Caco-2 (cell line): Measurements from ENCODE around the gene MTMR10. TPM values are rescaled to one million over a fixed set of nuclear protein-coding genes. Genes with fewer than 3 reads are reported as not detected.

Source experiments
- BruUV-seq: library from RNA; stranded (reverse); fragments of 400-500 nt; replicated peaks from 2 replicates; lab custom pipeline; 2021; lab: Mats Ljungman, UMichigan
- CTCF ChIA-PET: fragments of 300-600 bp; sonication (Branson Sonifier 250); formaldehyde crosslinking; loops from one replicate; lab custom pipeline; 2022; ENCODE audit warnings: antibody characterized with exemption; lab: Charles Lee
- POLR2A ChIA-PET: fragments of 300-600 bp; sonication (Branson Sonifier 250); formaldehyde crosslinking; loops from one replicate; lab custom pipeline; 2022; ENCODE audit warnings: antibody characterized with exemption; lab: Charles Lee
- DNase-seq, 2 experiments: peaks; one replicate each; pipeline versions ENCODE4 v3.0.0 to v3.0.0-alpha.2; 2020 to 2022
- H3K27me3 ChIP-seq: replicated peaks from 2 replicates; pipeline ENCODE4 v1.6.0; 2011; ENCODE audit warnings: low read length; ENCODE audit not compliant: control insufficient read depth, insufficient read depth
- H3K36me3 ChIP-seq: 2 replicates; pipeline ENCODE4 v1.5.1; 2011; ENCODE audit warnings: low read length; ENCODE audit not compliant: control insufficient read depth, insufficient read depth
- H3K4me1 ChIP-seq: fragments of 250-450 bp; sonication (Bioruptor Pico); 2 replicates; pipeline ENCODE4 v1.5.1; 2020; ENCODE audit warnings: mild to moderate bottlenecking
- H3K4me3 ChIP-seq: 2 replicates; pipeline ENCODE4 v1.5.1; 2011; ENCODE audit warnings: low read depth, mild to moderate bottlenecking, control low read depth, low read length
- H3K9me3 ChIP-seq: fragments of 250-450 bp; sonication (Bioruptor Pico); 2 replicates; pipeline ENCODE4 v1.5.1; 2020; ENCODE audit warnings: mild to moderate bottlenecking, moderate library complexity
- H3K27ac Mint-ChIP-seq: one replicate; pipeline ENCODE4 v1.8.0; 2022; ENCODE audit warnings: mixed read lengths; ENCODE audit not compliant: unreplicated experiment
- H3K27me3 Mint-ChIP-seq: one replicate; pipeline ENCODE4 v1.8.0; 2022; ENCODE audit warnings: mixed read lengths; ENCODE audit not compliant: insufficient read depth, unreplicated experiment
- H3K36me3 Mint-ChIP-seq: one replicate; pipeline ENCODE4 v1.8.0; 2022; ENCODE audit warnings: mild to moderate bottlenecking, mixed read lengths; ENCODE audit not compliant: insufficient read depth, unreplicated experiment
- H3K4me1 Mint-ChIP-seq: one replicate; pipeline ENCODE4 v1.8.0; 2022; ENCODE audit warnings: low read depth, mixed read lengths; ENCODE audit not compliant: unreplicated experiment
- H3K4me3 Mint-ChIP-seq: one replicate; pipeline ENCODE4 v1.8.0; 2022; ENCODE audit warnings: mild to moderate bottlenecking, moderate library complexity, mixed read lengths; ENCODE audit not compliant: unreplicated experiment
- H3K9me3 Mint-ChIP-seq: one replicate; pipeline ENCODE4 v1.8.0; 2022; ENCODE audit warnings: mixed read lengths; ENCODE audit not compliant: unreplicated experiment
- intact Hi-C: fragments of 100-400 bp; cut with micrococcal nuclease; formaldehyde crosslinking; loops from one replicate; pipeline ENCODE4 v1.10.0; 2022; ENCODE audit not compliant: unreplicated experiment
- total RNA-seq: library from RNA; stranded (reverse); gene quantifications from 2 replicates; pipeline ENCODE4 v1.2.3, GENCODE V29; 2022
- TF ChIP-seq, protein P1 (sequence below), 2 experiments: fragments of 200-600 bp in 1 of 2; IDR thresholded peaks; 1 replicate in 1 of 2; 2 replicates in 1 of 2; pipeline versions ENCODE4 v1.5.1 to v1.8.0; 2011 to 2022; ENCODE audit warnings: antibody characterized with exemption in 1 of 2, control low read depth in 1 of 2, inconsistent platforms in 1 of 2, low read depth in 1 of 2, low read length in 1 of 2, mild to moderate bottlenecking in 1 of 2, moderate library complexity in 1 of 2; ENCODE audit not compliant: insufficient read depth in 1 of 2, severe bottlenecking in 1 of 2, unreplicated experiment in 1 of 2

MTMR10 gene
- total RNA-seq, 1 experiment from 2014 or later = 33.2 TPM

DNA sequence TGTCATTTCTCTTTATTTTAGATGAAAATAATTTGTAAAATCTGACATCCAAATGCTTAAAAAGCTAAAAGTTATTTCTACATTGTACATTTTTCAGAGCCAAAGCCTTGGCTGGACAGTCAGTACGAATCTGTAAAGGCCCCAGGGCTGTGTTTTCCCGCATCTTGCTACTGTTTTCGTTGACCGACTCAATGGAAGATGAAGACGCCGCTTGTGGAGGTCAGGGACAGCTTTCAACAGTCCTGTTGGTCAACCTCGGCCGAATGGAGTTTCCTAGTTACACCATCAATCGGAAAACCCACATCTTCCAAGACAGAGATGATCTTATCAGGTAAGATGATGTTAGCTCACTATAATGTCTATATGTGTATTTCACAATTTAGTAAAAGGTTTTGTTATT, 77.7 kb downstream of the MTMR10 start:
- Mint-ChIP-seq H3K36me3 (peaks cover 11% of the 10 kb centered on the region), H3K27ac (no peak overlapping the region), H3K9me3 (no peaks in the 10 kb centered on the region), H3K4me1 (no peaks in the 10 kb centered on the region), H3K4me3 (no peak overlapping the region), H3K27me3 (no peaks in the 10 kb centered on the region)
- POLR2A ChIA-PET = no interaction called here
- Histone ChIP-seq H3K4me3 (no peak overlapping the region), H3K4me1 (no peaks in the 10 kb centered on the region), H3K9me3 (no peaks in the 10 kb centered on the region), H3K27me3 (no peaks in the 10 kb centered on the region), H3K36me3 (no peaks in the 10 kb centered on the region; the same call in 1 of the 2 replicates)
- CTCF ChIA-PET = no interaction called here
- intact Hi-C loops = no loop called here
- no TSS peak for BruUV-seq
- DNase-seq = no peak
- TF ChIP-seq, protein P1, sequence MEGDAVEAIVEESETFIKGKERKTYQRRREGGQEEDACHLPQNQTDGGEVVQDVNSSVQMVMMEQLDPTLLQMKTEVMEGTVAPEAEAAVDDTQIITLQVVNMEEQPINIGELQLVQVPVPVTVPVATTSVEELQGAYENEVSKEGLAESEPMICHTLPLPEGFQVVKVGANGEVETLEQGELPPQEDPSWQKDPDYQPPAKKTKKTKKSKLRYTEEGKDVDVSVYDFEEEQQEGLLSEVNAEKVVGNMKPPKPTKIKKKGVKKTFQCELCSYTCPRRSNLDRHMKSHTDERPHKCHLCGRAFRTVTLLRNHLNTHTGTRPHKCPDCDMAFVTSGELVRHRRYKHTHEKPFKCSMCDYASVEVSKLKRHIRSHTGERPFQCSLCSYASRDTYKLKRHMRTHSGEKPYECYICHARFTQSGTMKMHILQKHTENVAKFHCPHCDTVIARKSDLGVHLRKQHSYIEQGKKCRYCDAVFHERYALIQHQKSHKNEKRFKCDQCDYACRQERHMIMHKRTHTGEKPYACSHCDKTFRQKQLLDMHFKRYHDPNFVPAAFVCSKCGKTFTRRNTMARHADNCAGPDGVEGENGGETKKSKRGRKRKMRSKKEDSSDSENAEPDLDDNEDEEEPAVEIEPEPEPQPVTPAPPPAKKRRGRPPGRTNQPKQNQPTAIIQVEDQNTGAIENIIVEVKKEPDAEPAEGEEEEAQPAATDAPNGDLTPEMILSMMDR (IDR thresholded peaks at IDR 0.05; ENCODE audit: insufficient read depth in 1 of 2, low read depth in 1 of 2, low read length in 1 of 2, severe bottlenecking in 1 of 2, unreplicated experiment in 1 of 2) = no peak

DNA sequence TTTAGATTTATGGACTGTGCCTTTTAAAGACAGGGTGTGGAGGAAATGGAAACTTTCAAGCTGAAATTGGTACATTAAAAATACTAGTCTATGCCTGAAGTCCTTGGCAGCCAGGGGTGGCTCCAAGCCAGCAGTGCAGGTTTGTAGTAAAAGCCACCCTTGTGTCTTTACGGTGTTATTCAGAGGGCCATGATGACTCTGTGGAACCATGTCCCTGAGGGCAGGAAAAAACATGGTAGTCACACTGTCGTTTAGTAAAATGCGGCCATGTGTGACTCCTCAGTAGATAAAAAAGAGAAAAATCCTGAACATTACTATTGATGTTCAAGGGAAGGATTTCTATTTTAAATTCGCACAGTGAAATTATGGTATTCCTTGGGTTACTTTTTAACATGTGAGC, 85.1 kb downstream of the MTMR10 start:
- Mint-ChIP-seq H3K9me3 (no peaks in the 10 kb centered on the region), H3K4me1 (peaks cover 6% of the 10 kb centered on the region), H3K4me3 (no peak overlapping the region), H3K27ac (no peak overlapping the region), H3K27me3 (no peaks in the 10 kb centered on the region), H3K36me3 (peaks cover 20% of the 10 kb centered on the region)
- Histone ChIP-seq H3K4me3 (no peak overlapping the region), H3K9me3 (no peaks in the 10 kb centered on the region), H3K27me3 (no peaks in the 10 kb centered on the region), H3K4me1 (no peaks in the 10 kb centered on the region), H3K36me3 (no peaks in the 10 kb centered on the region; the same call in 1 of the 2 replicates)
- CTCF ChIA-PET = no interaction called here
- TF ChIP-seq, protein P1 (IDR thresholded peaks at IDR 0.05; ENCODE audit: insufficient read depth in 1 of 2, low read depth in 1 of 2, low read length in 1 of 2, severe bottlenecking in 1 of 2, unreplicated experiment in 1 of 2) = no peak
- POLR2A ChIA-PET = no interaction called here
- intact Hi-C loops = no loop called here
- no peak for DNase-seq
- BruUV-seq = no TSS peak

DNA sequence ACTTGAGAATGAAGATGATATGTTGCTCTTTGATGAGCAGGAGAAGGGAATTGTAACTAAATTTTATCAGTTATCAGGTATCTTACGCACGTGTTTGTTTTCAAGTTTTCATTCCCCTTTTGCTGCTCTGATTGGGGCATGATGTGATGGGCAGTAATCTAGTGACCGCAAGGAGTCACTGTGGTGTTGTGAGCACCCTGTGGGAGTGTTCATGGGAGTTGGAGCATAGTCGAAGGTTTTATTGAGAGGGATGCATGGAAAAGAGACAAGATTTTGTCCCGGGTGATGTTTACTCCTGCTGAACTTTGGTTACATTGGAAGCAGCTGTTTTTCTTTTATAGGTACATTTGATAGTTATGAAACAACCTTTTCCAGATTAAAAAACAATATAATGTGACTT, 85.6 kb downstream of the MTMR10 start:
- intact Hi-C loops = no loop called here
- no peaks in the 10 kb centered on the region for H3K27me3 ChIP-seq
- H3K27ac Mint-ChIP-seq = no peak overlapping the region
- peaks cover 20% of the 10 kb centered on the region for H3K36me3 Mint-ChIP-seq
- no TSS peak for BruUV-seq
- peaks cover 6% of the 10 kb centered on the region for H3K4me1 Mint-ChIP-seq
- H3K27me3 Mint-ChIP-seq = no peaks in the 10 kb centered on the region
- no peaks in the 10 kb centered on the region for H3K9me3 ChIP-seq
- no peak for DNase-seq
- H3K4me1 ChIP-seq = no peaks in the 10 kb centered on the region
- ChIA-PET CTCF (no interaction called here), POLR2A (no interaction called here)
- TF ChIP-seq, protein P1 (IDR thresholded peaks at IDR 0.05; ENCODE audit: insufficient read depth in 1 of 2, low read depth in 1 of 2, low read length in 1 of 2, severe bottlenecking in 1 of 2, unreplicated experiment in 1 of 2) = no peak
- no peak overlapping the region for H3K4me3 ChIP-seq
- no peaks in the 10 kb centered on the region; the same call in 1 of the 2 replicates for H3K36me3 ChIP-seq
- no peak overlapping the region for H3K4me3 Mint-ChIP-seq
- no peaks in the 10 kb centered on the region for H3K9me3 Mint-ChIP-seq
